B cell (primary cell): Measurements from ENCODE around the gene P2RX5. TPM values are rescaled to one million over a fixed set of nuclear protein-coding genes. Genes with fewer than 3 reads are reported as not detected.

Experiments
- ATAC-seq: fragments of 200-7000 bp; cut with Tn5 transposase; one replicate; pipeline ENCODE4 v1.10.0; 2021; ENCODE audit warnings: low read depth, mild to moderate bottlenecking, moderate number of reproducible peaks, moderate library complexity
- CTCF ChIA-PET: fragments of 350-600 bp; sonication (Branson Sonifier 250); formaldehyde crosslinking; loops from one replicate; lab custom pipeline; 2021; ENCODE audit warnings: antibody characterized with exemption, inconsistent platforms; lab: Charles Lee
- POLR2A ChIA-PET: fragments of 350-600 bp; sonication (Branson Sonifier 250); formaldehyde crosslinking; loops from one replicate; lab custom pipeline; 2021; ENCODE audit warnings: antibody characterized with exemption; lab: Charles Lee
- DNase-seq: peaks from one replicate; pipeline ENCODE4 v3.0.0; 2013
- H2AFZ ChIP-seq: 2 replicates; pipeline ENCODE4 v1.6.1; 2012; ENCODE audit warnings: mild to moderate bottlenecking, low read depth, low read length; ENCODE audit not compliant: insufficient read depth, poor library complexity, severe bottlenecking
- H3K27ac ChIP-seq, 2 donors: 1 replicate in 1 of 2; 2 replicates in 1 of 2; pipeline ENCODE4 v1.5.1; 2012 to 2013; ENCODE audit warnings: low read length in 2 of 2, mild to moderate bottlenecking in 2 of 2, moderate library complexity in 1 of 2
- H3K27me3 ChIP-seq, 4 experiments: fragments of 200-600 bp in 1 of 4; sonication (generic) in 1 of 4; replicated peaks in 1 of 4; 1 replicate in 2 of 4; 2 replicates in 2 of 4; pipeline versions ENCODE4 v1.6.1 to v1.7.0; 2013 to 2016; ENCODE audit warnings: low read length in 3 of 4, mild to moderate bottlenecking in 2 of 4, mixed read lengths in 1 of 4, moderate library complexity in 1 of 4; ENCODE audit not compliant: insufficient read depth in 4 of 4, control insufficient read depth in 3 of 4; ENCODE audit errors: control extremely low read depth in 1 of 4
- H3K36me3 ChIP-seq, 2 experiments: replicated peaks in 1 of 2; 1 replicate in 1 of 2; 2 replicates in 1 of 2; pipeline versions ENCODE4 v1.6.1 to v1.7.1; 2013; ENCODE audit warnings: low read length in 1 of 2; ENCODE audit not compliant: insufficient read depth in 2 of 2, control insufficient read depth in 1 of 2; ENCODE audit errors: control extremely low read depth in 1 of 2, extremely low read depth in 1 of 2
- H3K4me1 ChIP-seq, 2 donors: fragments of 200-600 bp in 1 of 2; sonication (generic) in 1 of 2; 1 replicate in 1 of 2; 2 replicates in 1 of 2; pipeline versions ENCODE4 v1.5.1 to v1.6.1; 2013 to 2017; ENCODE audit warnings: low read length in 2 of 2; ENCODE audit not compliant: control insufficient read depth in 2 of 2, insufficient read depth in 2 of 2
- H3K4me2 ChIP-seq: replicated peaks from 2 replicates; pipeline ENCODE3; 2012; ENCODE audit warnings: mild to moderate bottlenecking, low read depth, low read length; ENCODE audit not compliant: poor library complexity, severe bottlenecking
- H3K4me3 ChIP-seq, 5 experiments: fragments of 200-600 bp in 1 of 5; sonication (generic) in 1 of 5; 1 replicate in 3 of 5; 2 replicates in 2 of 5; pipeline versions ENCODE4 v1.5.1 to v1.7.0; 2011 to 2016; ENCODE audit warnings: low read length in 4 of 5, mild to moderate bottlenecking in 4 of 5, low read depth in 2 of 5, control low read depth in 1 of 5, moderate library complexity in 1 of 5; ENCODE audit not compliant: insufficient read depth in 1 of 5; ENCODE audit errors: control extremely low read depth in 1 of 5, extremely low read depth in 1 of 5
- H3K79me2 ChIP-seq: fragments of 200-600 bp; sonication (generic); one replicate; pipeline ENCODE4 v1.6.0; 2016; ENCODE audit warnings: low read length; ENCODE audit not compliant: control insufficient read depth, insufficient read depth
- H3K9ac ChIP-seq: fragments of 200-600 bp; sonication (generic); 2 replicates; pipeline ENCODE4 v1.6.1; 2017; ENCODE audit warnings: mild to moderate bottlenecking, low read length, moderate library complexity
- H3K9me3 ChIP-seq, 3 donors: one replicate each; pipeline versions ENCODE4 v1.6.1 to v1.7.1; 2013; ENCODE audit warnings: low read length in 2 of 3; ENCODE audit not compliant: control insufficient read depth in 2 of 3, insufficient read depth in 1 of 3; ENCODE audit errors: control extremely low read depth in 1 of 3
- H4K20me1 ChIP-seq: 2 replicates; pipeline ENCODE4 v1.6.0; 2012; ENCODE audit warnings: mild to moderate bottlenecking, low read length; ENCODE audit not compliant: insufficient read depth, control insufficient read depth, poor library complexity, severe bottlenecking
- H3K27ac Mint-ChIP-seq: one replicate; pipeline ENCODE4 v1.8.0; 2021; ENCODE audit warnings: mixed read lengths
- H3K27me3 Mint-ChIP-seq: one replicate; pipeline ENCODE4 v1.8.0; 2021; ENCODE audit warnings: mixed read lengths
- H3K4me1 Mint-ChIP-seq: one replicate; pipeline ENCODE4 v1.8.0; 2021; ENCODE audit warnings: mixed read lengths
- H3K4me3 Mint-ChIP-seq: one replicate; pipeline ENCODE4 v1.8.0; 2021; ENCODE audit warnings: mixed read lengths
- H3K9me3 Mint-ChIP-seq: one replicate; pipeline ENCODE4 v1.8.0; 2022; ENCODE audit warnings: mixed read lengths; ENCODE audit not compliant: insufficient read depth
- EZH2 ChIP-seq: IDR thresholded peaks from 2 replicates; pipeline ENCODE4 v1.6.1; 2012; ENCODE audit warnings: borderline replicate concordance, low read depth, mild to moderate bottlenecking, moderate library complexity, low read length; ENCODE audit not compliant: insufficient read depth, poor library complexity, severe bottlenecking
- WGBS: methylation state at CpG from one replicate; pipeline ENCODE4 v1.1.5; 2013; ENCODE audit warnings: missing lambda C conversion rate; ENCODE audit not compliant: insufficient coverage; 5-methylcytosine and 5-hydroxymethylcytosine counted together
- intact Hi-C: fragments of 100-400 bp; cut with micrococcal nuclease; formaldehyde crosslinking; loops from one replicate; pipeline ENCODE4 v1.10.0; 2022
- polyA plus RNA-seq: library from polyadenylated mRNA; depleted of rRNA; stranded (reverse); fragments of >200 nt; gene quantifications from 2 replicates; pipeline ENCODE4 v1.2.3, GENCODE V29; 2012
- total RNA-seq, 2 donors: library from RNA; stranded (reverse); fragments of 120-200 nt in 1 of 2; gene quantifications; 1 replicate in 1 of 2; 2 replicates in 1 of 2; pipeline versions ENCODE4 v1.2.3 to v1.2.4, GENCODE V29; 2013 to 2022
- TF ChIP-seq, protein P1 (sequence below): fragments of 200-600 bp; IDR thresholded peaks from one replicate; pipeline ENCODE4 v1.8.0; 2022; ENCODE audit warnings: antibody characterized with exemption, mild to moderate bottlenecking

The P2RX5 gene
- total and polyA plus RNA-seq, 2 donors (not counting 1 experiment from before 2014, with no cell fraction given): 405 to 745 TPM

DNA sequence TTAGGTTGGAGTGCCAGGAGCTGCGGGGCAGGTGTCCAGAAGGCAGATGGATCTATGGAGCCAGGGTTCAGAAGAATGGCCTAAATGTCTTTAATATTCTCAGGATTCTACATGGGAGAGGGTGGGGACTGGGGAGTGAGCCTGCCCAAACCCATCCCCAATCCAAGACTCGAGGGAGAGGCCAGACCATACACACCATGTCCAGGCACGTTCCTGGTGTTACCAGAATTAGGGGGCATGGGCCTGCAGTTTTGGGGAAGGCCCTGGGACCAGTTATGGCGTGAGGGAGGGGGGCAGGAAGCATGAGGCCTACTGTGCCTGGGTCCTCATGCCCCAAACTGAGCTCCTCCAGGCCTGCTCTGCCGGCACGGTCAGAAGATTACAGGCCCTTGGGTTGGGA, 29.4 kb downstream of the P2RX5 start:
- no peak overlapping the region for H3K9ac ChIP-seq
- 96% methylated on average over 2 of the region's 6 CpGs for WGBS
- no peaks in the 10 kb centered on the region for H3K9me3 Mint-ChIP-seq
- TF ChIP-seq, protein P1, sequence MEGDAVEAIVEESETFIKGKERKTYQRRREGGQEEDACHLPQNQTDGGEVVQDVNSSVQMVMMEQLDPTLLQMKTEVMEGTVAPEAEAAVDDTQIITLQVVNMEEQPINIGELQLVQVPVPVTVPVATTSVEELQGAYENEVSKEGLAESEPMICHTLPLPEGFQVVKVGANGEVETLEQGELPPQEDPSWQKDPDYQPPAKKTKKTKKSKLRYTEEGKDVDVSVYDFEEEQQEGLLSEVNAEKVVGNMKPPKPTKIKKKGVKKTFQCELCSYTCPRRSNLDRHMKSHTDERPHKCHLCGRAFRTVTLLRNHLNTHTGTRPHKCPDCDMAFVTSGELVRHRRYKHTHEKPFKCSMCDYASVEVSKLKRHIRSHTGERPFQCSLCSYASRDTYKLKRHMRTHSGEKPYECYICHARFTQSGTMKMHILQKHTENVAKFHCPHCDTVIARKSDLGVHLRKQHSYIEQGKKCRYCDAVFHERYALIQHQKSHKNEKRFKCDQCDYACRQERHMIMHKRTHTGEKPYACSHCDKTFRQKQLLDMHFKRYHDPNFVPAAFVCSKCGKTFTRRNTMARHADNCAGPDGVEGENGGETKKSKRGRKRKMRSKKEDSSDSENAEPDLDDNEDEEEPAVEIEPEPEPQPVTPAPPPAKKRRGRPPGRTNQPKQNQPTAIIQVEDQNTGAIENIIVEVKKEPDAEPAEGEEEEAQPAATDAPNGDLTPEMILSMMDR: no peak
- no peak for TF ChIP-seq EZH2
- POLR2A ChIA-PET: interaction anchor here (0.7 to 0.8 kb wide), 2 partner anchors 8 to 23 kb away, joined by 3 to 6 read pairs; no protein-coding TSS in a partner anchor
- H3K79me2 ChIP-seq: peaks cover 11% of the 10 kb centered on the region
- H2AFZ ChIP-seq: no peak overlapping the region
- H3K27me3 Mint-ChIP-seq: no peaks in the 10 kb centered on the region
- H3K4me3 Mint-ChIP-seq: peak overlapping the region; percentile 68
- no peak overlapping the region for H3K4me3 ChIP-seq
- DNase-seq (no peak), ATAC-seq (no peak)
- H4K20me1 ChIP-seq: peaks cover 19% of the 10 kb centered on the region
- no peaks in the 10 kb centered on the region for H3K9me3 ChIP-seq
- CTCF ChIA-PET: interaction anchor here (1.3 kb wide), 1 partner anchor 161 kb away, joined by 4 read pairs; no protein-coding TSS in a partner anchor
- no peak overlapping the region for H3K27ac ChIP-seq
- H3K4me1 Mint-ChIP-seq: peaks cover 25% of the 10 kb centered on the region
- H3K27me3 ChIP-seq: no peaks in the 10 kb centered on the region
- intact Hi-C loops: loop anchor here (5.0 kb wide), 1 partner anchor 1074 kb away; the partner anchor contains the start of gene PAFAH1B1
- H3K4me2 ChIP-seq: no peak overlapping the region
- H3K4me1 ChIP-seq: peaks cover 11 to 21% of the 10 kb centered on the region in 2 donors
- peak overlapping the region; percentile 28 for H3K27ac Mint-ChIP-seq
- H3K36me3 ChIP-seq: peaks cover 0 to 2% of the 10 kb centered on the region in 2 experiments

DNA sequence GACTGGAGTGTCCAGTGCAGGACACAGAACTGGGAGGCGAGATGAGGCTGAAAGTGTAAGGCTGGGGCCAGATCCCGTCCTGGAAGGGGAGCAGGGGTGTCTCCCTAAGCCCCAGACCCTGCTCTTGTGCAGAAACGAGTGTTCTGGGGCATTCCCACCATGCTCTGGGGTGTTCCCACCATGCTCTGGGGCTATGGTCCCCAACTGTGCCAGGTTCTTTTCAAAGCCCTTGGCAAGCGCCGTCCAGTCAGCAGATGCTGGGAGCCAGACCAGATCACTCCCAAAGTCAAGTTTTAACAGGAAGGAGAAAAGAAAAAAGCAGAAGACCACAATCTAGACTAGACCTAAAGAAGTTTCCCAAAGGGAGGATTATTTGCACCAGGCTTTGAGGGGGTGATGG, 30.1 kb downstream of the P2RX5 start:
- ATAC-seq (no peak), DNase-seq (no peak)
- H2AFZ ChIP-seq: no peak overlapping the region
- peaks cover 11% of the 10 kb centered on the region for H3K79me2 ChIP-seq
- ChIA-PET POLR2A (interaction anchor here (0.6 kb wide), 1 partner anchor 89 kb away, joined by 6 read pairs; no protein-coding TSS in a partner anchor), CTCF (no interaction called here)
- Mint-ChIP-seq H3K27me3 (no peaks in the 10 kb centered on the region), H3K9me3 (no peaks in the 10 kb centered on the region), H3K27ac (no peak overlapping the region), H3K4me1 (peaks cover 25% of the 10 kb centered on the region), H3K4me3 (peak overlapping the region; percentile 68)
- H3K27me3 ChIP-seq: no peaks in the 10 kb centered on the region
- no peak overlapping the region for H3K27ac ChIP-seq
- peaks cover 12% of the 10 kb centered on the region for H4K20me1 ChIP-seq
- no peak overlapping the region for H3K9ac ChIP-seq
- H3K4me2 ChIP-seq: no peak overlapping the region
- peaks cover 11 to 21% of the 10 kb centered on the region in 2 donors for H3K4me1 ChIP-seq
- TF ChIP-seq, protein P1: no peak
- TF ChIP-seq EZH2: no peak
- H3K9me3 ChIP-seq: no peaks in the 10 kb centered on the region
- H3K4me3 ChIP-seq: no peak overlapping the region
- WGBS: 91% methylated on average over 5 of the region's 5 CpGs
- H3K36me3 ChIP-seq: peaks cover 0 to 2% of the 10 kb centered on the region in 2 experiments
- intact Hi-C loops: loop anchor here (5.0 kb wide), 1 partner anchor 1074 kb away; the partner anchor contains the start of gene PAFAH1B1
